ENCODE results near the gene CHTOP.

The CHTOP gene

DNA sequence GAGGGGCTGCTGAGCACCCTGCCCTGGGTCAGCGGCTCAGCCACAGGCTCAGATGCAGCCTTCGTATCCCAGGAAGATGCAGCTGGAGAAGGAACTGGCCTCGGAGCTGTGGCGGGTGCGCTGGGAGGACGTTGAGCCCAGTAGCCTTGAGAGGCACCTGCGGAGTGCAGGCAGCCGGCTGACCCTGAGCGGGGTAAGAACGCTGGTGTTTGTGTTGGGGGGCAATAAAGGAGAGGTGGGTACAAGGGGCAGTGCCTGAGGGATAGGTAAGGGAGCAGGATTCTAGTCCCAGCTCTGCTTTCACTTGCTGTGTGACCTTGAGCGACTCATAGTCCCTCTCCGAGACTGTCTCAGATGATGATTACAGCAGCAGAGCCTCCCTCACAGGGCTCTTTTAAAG is 51.0 kb downstream of the CHTOP start:
- no peak overlapping the region for H3K27ac ChIP-seq
- POLR2A ChIA-PET (ENCODE audit: low non-redundant PET), result no interaction called here
- TF ChIP-seq, protein P1, sequence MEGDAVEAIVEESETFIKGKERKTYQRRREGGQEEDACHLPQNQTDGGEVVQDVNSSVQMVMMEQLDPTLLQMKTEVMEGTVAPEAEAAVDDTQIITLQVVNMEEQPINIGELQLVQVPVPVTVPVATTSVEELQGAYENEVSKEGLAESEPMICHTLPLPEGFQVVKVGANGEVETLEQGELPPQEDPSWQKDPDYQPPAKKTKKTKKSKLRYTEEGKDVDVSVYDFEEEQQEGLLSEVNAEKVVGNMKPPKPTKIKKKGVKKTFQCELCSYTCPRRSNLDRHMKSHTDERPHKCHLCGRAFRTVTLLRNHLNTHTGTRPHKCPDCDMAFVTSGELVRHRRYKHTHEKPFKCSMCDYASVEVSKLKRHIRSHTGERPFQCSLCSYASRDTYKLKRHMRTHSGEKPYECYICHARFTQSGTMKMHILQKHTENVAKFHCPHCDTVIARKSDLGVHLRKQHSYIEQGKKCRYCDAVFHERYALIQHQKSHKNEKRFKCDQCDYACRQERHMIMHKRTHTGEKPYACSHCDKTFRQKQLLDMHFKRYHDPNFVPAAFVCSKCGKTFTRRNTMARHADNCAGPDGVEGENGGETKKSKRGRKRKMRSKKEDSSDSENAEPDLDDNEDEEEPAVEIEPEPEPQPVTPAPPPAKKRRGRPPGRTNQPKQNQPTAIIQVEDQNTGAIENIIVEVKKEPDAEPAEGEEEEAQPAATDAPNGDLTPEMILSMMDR (conservative IDR thresholded peaks at IDR 0.05; ENCODE audit: low read depth), result no peak
- DNase-seq (ENCODE audit: low spot score), result no peak
- CTCF ChIA-PET, result no interaction called here

DNA sequence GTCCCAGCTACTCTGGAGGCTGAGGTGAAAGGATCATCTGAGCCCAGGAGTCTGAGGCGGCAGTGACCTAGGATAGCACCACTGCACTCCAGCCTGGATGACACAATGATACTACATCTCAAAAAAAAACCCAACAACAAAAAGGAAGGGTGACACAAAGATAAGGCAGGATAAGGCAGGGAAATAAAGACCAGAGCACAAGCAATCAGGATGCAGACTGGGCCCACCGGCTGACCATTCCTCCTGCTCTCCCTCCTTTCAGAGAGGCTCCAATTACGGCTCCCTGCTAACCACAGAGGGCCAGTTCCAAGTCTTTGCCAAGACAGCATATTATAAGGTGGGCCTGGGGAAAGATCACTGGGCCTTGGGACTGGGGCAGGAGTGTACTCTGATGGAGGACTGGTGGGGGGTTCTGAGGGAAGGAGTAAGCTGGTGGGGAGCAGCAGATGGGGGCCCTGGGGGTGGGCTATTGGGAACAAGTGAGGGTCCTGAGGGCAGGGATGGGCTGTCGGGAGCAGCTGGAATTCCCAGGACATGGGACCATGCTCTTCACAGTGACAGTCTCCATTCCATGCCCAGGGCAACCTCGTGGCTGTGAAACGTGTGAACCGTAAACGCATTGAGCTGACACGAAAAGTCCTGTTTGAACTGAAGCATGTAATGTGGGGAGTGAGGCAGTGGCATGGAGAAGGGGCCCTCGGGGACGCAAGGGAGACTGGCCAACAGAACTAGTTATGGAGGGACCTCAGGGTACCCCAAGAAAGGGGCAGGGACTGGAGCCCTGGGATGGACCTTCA is 51.9 kb downstream of the CHTOP start:
- ChIA-PET POLR2A (ENCODE audit: low non-redundant PET) (interaction anchor here (0.6 kb wide), 1 partner anchor 47 kb away, joined by 8 read pairs; no protein-coding TSS in a partner anchor), CTCF (no interaction called here)
- DNase-seq (ENCODE audit: low spot score), result no peak
- no peak overlapping the region for H3K27ac ChIP-seq
- TF ChIP-seq, protein P1 (conservative IDR thresholded peaks at IDR 0.05; ENCODE audit: low read depth), result no peak

GRCh38 chr1:153687346-153688125 is 53.7 kb downstream of the CHTOP start:
- CTCF ChIA-PET, result interaction anchor here (0.6 to 1.3 kb wide), 2 partner anchors 9 to 457 kb away, joined by 3 to 5 read pairs; partner anchors contain the start of gene NPR1

GRCh38 chr1:153688276-153688675 is 54.4 kb downstream of the CHTOP start:
- no peak overlapping the region for H3K27ac ChIP-seq
- CTCF ChIA-PET, result no interaction called here
- TF ChIP-seq, protein P1 (conservative IDR thresholded peaks at IDR 0.05; ENCODE audit: low read depth), result no peak
- POLR2A ChIA-PET (ENCODE audit: low non-redundant PET), result no interaction called here
- DNase-seq (ENCODE audit: low spot score), result no peak

More at GRCh38 chr1:153687346-153688125, 53.7 kb downstream of the CHTOP start:
- POLR2A ChIA-PET (ENCODE audit: low non-redundant PET), result no interaction called here
- TF ChIP-seq, protein P1 (conservative IDR thresholded peaks at IDR 0.05; ENCODE audit: low read depth), result no peak
- no peak for DNase-seq (ENCODE audit: low spot score)
- H3K27ac ChIP-seq, result no peak overlapping the region

GRCh38 chr1:153688736-153689328 is 55.0 kb downstream of the CHTOP start:
- ChIA-PET CTCF (no interaction called here), POLR2A (ENCODE audit: low non-redundant PET) (no interaction called here)
- TF ChIP-seq, protein P1 (conservative IDR thresholded peaks at IDR 0.05; ENCODE audit: low read depth), result no peak
- H3K27ac ChIP-seq, result no peak overlapping the region
- DNase-seq (ENCODE audit: low spot score), result no peak

GRCh38 chr1:153693466-153693865 is 59.6 kb downstream of the CHTOP start:
- TF ChIP-seq, protein P1 (conservative IDR thresholded peaks at IDR 0.05; ENCODE audit: low read depth), result no peak
- ChIA-PET CTCF (no interaction called here), POLR2A (ENCODE audit: low non-redundant PET) (no interaction called here)
- H3K27ac ChIP-seq, result no peak overlapping the region
- DNase-seq (ENCODE audit: low spot score), result no peak

Data from RWPE1 (cell line).